Keratinocyte (primary cell): ENCODE results near the gene GALNT7. TPM values are rescaled to one million over a fixed set of nuclear protein-coding genes. Genes with fewer than 3 reads are reported as not detected.

Experiments
- DNase-seq: peaks from one replicate; pipeline ENCODE4 v3.0.0-alpha.2; 2011; ENCODE audit warnings: low read depth, missing footprints, low spot score
- FAIRE-seq: peaks from 2 replicates; lab custom pipeline; 2011; peaks lifted over from hg19 to GRCh38; lab: Jason Lieb, UNC
- H2AFZ ChIP-seq: 2 replicates; pipeline ENCODE4 v1.6.0; 2012; ENCODE audit warnings: low read length, control low read depth, inconsistent platforms; ENCODE audit not compliant: control insufficient read depth
- H3K27ac ChIP-seq: 2 replicates; pipeline ENCODE4 v1.5.1; 2011; ENCODE audit warnings: low read length; ENCODE audit not compliant: control insufficient read depth, insufficient read depth
- H3K27me3 ChIP-seq: 3 replicates; pipeline ENCODE4 v1.6.0; 2011; ENCODE audit warnings: low read length; ENCODE audit not compliant: control insufficient read depth, insufficient read depth; ENCODE audit errors: extremely low read depth
- H3K36me3 ChIP-seq, 2 experiments: 2 replicates in 1 of 2; 3 replicates in 1 of 2; pipeline ENCODE4 v1.5.1; 2011; ENCODE audit warnings: low read length in 2 of 2, mild to moderate bottlenecking in 1 of 2; ENCODE audit not compliant: control insufficient read depth in 2 of 2, insufficient read depth in 2 of 2; ENCODE audit errors: extremely low read depth in 1 of 2
- H3K4me1 ChIP-seq: 3 replicates; pipeline ENCODE4 v1.5.1; 2011; ENCODE audit warnings: low read length; ENCODE audit not compliant: control insufficient read depth, insufficient read depth; ENCODE audit errors: extremely low read depth
- H3K4me2 ChIP-seq: 3 replicates; pipeline ENCODE4 v1.6.0; 2011; ENCODE audit warnings: low read depth, low read length; ENCODE audit not compliant: control insufficient read depth, insufficient read depth; ENCODE audit errors: extremely low read depth
- H3K4me3 ChIP-seq, 3 experiments: fragments of 200-600 bp in 1 of 3; sonication (generic) in 1 of 3; 2 replicates in 2 of 3; 3 replicates in 1 of 3; pipeline ENCODE4 v1.5.1; 2011 to 2016; ENCODE audit warnings: low read length in 3 of 3, mild to moderate bottlenecking in 3 of 3, control low read depth in 2 of 3, inconsistent platforms in 1 of 3, low read depth in 1 of 3, mixed read lengths in 1 of 3, mixed run types in 1 of 3, moderate library complexity in 1 of 3; ENCODE audit not compliant: control insufficient read depth in 2 of 3, insufficient read depth in 2 of 3; ENCODE audit errors: extremely low read depth in 1 of 3
- H3K79me2 ChIP-seq: 2 replicates; pipeline ENCODE4 v1.6.0; 2012; ENCODE audit warnings: low read length; ENCODE audit not compliant: control insufficient read depth, insufficient read depth
- H3K9ac ChIP-seq: 3 replicates; pipeline ENCODE4 v1.6.0; 2011; ENCODE audit warnings: low read length; ENCODE audit not compliant: control insufficient read depth, insufficient read depth; ENCODE audit errors: extremely low read depth
- H3K9me1 ChIP-seq: 3 replicates; pipeline ENCODE4 v1.6.0; 2011; ENCODE audit warnings: low read length; ENCODE audit not compliant: control insufficient read depth, insufficient read depth; ENCODE audit errors: extremely low read depth
- H3K9me3 ChIP-seq: 2 replicates; pipeline ENCODE4 v1.5.1; 2012; ENCODE audit warnings: low read depth, low read length; ENCODE audit not compliant: control insufficient read depth
- H4K20me1 ChIP-seq: 3 replicates; pipeline ENCODE4 v1.6.0; 2011; ENCODE audit warnings: low read length; ENCODE audit not compliant: control insufficient read depth, insufficient read depth; ENCODE audit errors: extremely low read depth
- EZH2 ChIP-seq: IDR thresholded peaks from one replicate; pipeline ENCODE4 v1.6.1; 2012; ENCODE audit warnings: inconsistent platforms, mild to moderate bottlenecking, low read length, moderate library complexity
- dilution Hi-C: fragments of 300-500 bp; cut with MboI; formaldehyde crosslinking; loops from one replicate; pipeline ENCODE4 v1.7.0; 2020; ENCODE audit warnings: low sequenced_read_pairs; ENCODE audit not compliant: extremely low pct_ligation_motif_present
- polyA plus RNA-seq, 5 experiments: library from polyadenylated mRNA; depleted of rRNA in 3 of 5; stranded (reverse) in 3 of 5; stranded (forward) in 1 of 5; unstranded in 1 of 5; fragments of >200 nt; gene quantifications; 1 replicate in 1 of 5; 2 replicates in 3 of 5; 3 replicates in 1 of 5; pipeline versions ENCODE4 v1.2.1 to v1.2.3, GENCODE V29; 2011 to 2012; ENCODE audit warnings: missing spikeins in 2 of 5, low read depth in 1 of 5, low replicate concordance in 1 of 5
- TF ChIP-seq, protein P1 (sequence below), 3 experiments: IDR thresholded peaks in 1 of 3; conservative IDR thresholded peaks in 1 of 3; optimal IDR thresholded peaks in 1 of 3; 2 replicates in 2 of 3; 3 replicates in 1 of 3; pipeline versions ENCODE3 to v1.5.1; 2011; ENCODE audit warnings: low read length in 3 of 3, mild to moderate bottlenecking in 3 of 3, moderate library complexity in 2 of 3, control low read depth in 1 of 3, inconsistent platforms in 1 of 3; ENCODE audit not compliant: insufficient read depth in 2 of 3; ENCODE audit errors: extremely low read depth in 1 of 3

Gene GALNT7
- polyA plus RNA-seq, 1 donor (not counting 4 experiments of a cell fraction or from before 2014, with no cell fraction given): 28.8 TPM

DNA sequence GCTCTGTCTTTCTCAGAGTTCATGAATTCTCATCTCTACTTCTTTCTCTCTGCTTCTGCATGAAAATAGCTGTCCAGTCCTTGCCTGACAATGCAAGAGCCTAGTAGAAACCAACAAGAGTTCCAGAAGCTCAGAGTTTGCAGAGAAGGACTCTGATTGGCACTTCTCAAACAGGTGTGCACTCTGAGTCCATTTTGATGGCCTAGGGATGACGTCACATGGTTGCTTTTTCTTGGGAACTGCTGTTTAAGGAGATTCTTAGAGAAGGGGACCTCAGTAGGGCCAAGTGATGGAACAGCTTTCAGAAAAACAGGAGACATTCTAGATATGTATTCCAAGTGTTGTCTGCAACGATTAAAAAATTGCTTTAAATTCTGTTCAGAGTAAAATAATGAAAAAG is 108.7 kb downstream of the GALNT7 start:
- Histone ChIP-seq H3K9me1 (no peaks in the 10 kb centered on the region), H3K27ac (no peak overlapping the region), H3K9ac (no peak overlapping the region), H3K4me2 (no peak overlapping the region), H3K4me3 (no peak overlapping the region), H3K4me1 (no peaks in the 10 kb centered on the region), H4K20me1 (no peaks in the 10 kb centered on the region), H3K36me3 (no peaks in the 10 kb centered on the region), H3K27me3 (no peaks in the 10 kb centered on the region), H3K9me3 (no peaks in the 10 kb centered on the region), H2AFZ (no peak overlapping the region), H3K79me2 (no peaks in the 10 kb centered on the region)
- TF ChIP-seq, protein P1, sequence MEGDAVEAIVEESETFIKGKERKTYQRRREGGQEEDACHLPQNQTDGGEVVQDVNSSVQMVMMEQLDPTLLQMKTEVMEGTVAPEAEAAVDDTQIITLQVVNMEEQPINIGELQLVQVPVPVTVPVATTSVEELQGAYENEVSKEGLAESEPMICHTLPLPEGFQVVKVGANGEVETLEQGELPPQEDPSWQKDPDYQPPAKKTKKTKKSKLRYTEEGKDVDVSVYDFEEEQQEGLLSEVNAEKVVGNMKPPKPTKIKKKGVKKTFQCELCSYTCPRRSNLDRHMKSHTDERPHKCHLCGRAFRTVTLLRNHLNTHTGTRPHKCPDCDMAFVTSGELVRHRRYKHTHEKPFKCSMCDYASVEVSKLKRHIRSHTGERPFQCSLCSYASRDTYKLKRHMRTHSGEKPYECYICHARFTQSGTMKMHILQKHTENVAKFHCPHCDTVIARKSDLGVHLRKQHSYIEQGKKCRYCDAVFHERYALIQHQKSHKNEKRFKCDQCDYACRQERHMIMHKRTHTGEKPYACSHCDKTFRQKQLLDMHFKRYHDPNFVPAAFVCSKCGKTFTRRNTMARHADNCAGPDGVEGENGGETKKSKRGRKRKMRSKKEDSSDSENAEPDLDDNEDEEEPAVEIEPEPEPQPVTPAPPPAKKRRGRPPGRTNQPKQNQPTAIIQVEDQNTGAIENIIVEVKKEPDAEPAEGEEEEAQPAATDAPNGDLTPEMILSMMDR (optimal IDR thresholded peaks at IDR 0.05 in 1 of 3, IDR thresholded peaks at IDR 0.05 in 1 of 3, conservative IDR thresholded peaks at IDR 0.05 in 1 of 3; ENCODE audit: extremely low read depth in 1 of 3, insufficient read depth in 2 of 3, low read length in 3 of 3): no peak
- TF ChIP-seq EZH2: no peak
- FAIRE-seq: no peak
- no peak for DNase-seq
- dilution Hi-C loops: no loop called here

DNA sequence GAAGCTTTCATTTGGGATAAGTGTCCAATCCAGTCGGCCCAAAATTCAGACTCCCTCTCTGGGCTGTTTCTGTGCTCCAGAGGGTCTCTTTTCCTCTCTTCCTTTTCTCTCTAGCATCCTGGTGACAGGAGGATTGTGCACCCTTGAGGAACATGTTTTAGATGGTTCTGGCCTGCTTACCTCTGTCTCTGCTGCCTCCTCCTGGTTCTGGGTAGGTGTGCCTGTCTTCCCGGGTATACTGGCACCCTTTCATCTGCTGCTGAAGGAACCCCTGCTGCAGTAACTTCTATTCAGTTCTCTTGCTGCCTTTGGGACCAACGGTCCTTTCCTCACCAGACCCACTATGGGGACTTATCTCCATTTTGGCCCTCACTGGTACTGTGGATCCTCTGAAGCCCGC is 112.4 kb downstream of the GALNT7 start:
- Histone ChIP-seq H3K9ac (no peak overlapping the region), H3K4me3 (no peak overlapping the region), H3K27ac (no peak overlapping the region), H3K27me3 (no peaks in the 10 kb centered on the region), H3K4me2 (no peak overlapping the region), H3K79me2 (no peaks in the 10 kb centered on the region), H3K4me1 (no peaks in the 10 kb centered on the region), H4K20me1 (no peaks in the 10 kb centered on the region), H3K36me3 (no peaks in the 10 kb centered on the region), H3K9me3 (no peaks in the 10 kb centered on the region), H3K9me1 (no peaks in the 10 kb centered on the region), H2AFZ (no peak overlapping the region)
- DNase-seq (no peak), FAIRE-seq (no peak)
- TF ChIP-seq EZH2: no peak
- TF ChIP-seq, protein P1 (optimal IDR thresholded peaks at IDR 0.05 in 1 of 3, IDR thresholded peaks at IDR 0.05 in 1 of 3, conservative IDR thresholded peaks at IDR 0.05 in 1 of 3; ENCODE audit: extremely low read depth in 1 of 3, insufficient read depth in 2 of 3, low read length in 3 of 3): peak in 1 of 3 experiments; percentile 39
- dilution Hi-C loops: no loop called here
